ENCODE measurements around the gene C12orf57. TPM values are rescaled to one million over a fixed set of nuclear protein-coding genes. Genes with fewer than 3 reads are reported as not detected.
A peak's percentile ranks its signal among the peaks of the same experiment; 100 is the strongest.

C12orf57 gene
- total and polyA plus RNA-seq, 2 of the 13 experiments (the other 11 are each of a cell fraction or from before 2014, with no cell fraction given) = 84.0 to 287 TPM

- TF ChIP-seq HCFC1 (IDR thresholded peaks at IDR 0.05; ENCODE audit: low read depth, low read length) (no peak), ZNF367 (CRISPR knock-in tag; IDR thresholded peaks at IDR 0.05; ENCODE audit: borderline replicate concordance) (no peak), MAF1 (CRISPR knock-in tag; IDR thresholded peaks at IDR 0.05; ENCODE audit: borderline replicate concordance) (no peak), ATRX (CRISPR knock-in tag; IDR thresholded peaks at IDR 0.05; ENCODE audit: borderline replicate concordance) (no peak), MAZ (IDR thresholded peaks at IDR 0.05; ENCODE audit: borderline replicate concordance, low read depth, low read length) (no peak), MAZ (CRISPR knock-in tag; IDR thresholded peaks at IDR 0.05; ENCODE audit: low read depth) (no peak), ZSCAN21 (CRISPR knock-in tag; IDR thresholded peaks at IDR 0.05; ENCODE audit: borderline replicate concordance) (no peak), CAMTA2 (CRISPR knock-in tag; IDR thresholded peaks at IDR 0.05; ENCODE audit: borderline replicate concordance) (no peak), LRRFIP1 (CRISPR knock-in tag; conservative IDR thresholded peaks at IDR 0.05) (no peak), MAFG (CRISPR knock-in tag; IDR thresholded peaks at IDR 0.05) (no peak), FIP1L1 (IDR thresholded peaks at IDR 0.05; ENCODE audit: borderline replicate concordance, insufficient read depth, low read depth, low read length) (no peak), FOXO4 (CRISPR knock-in tag; conservative IDR thresholded peaks at IDR 0.05) (no peak), MTA1 (CRISPR knock-in tag; IDR thresholded peaks at IDR 0.05; ENCODE audit: borderline replicate concordance) (peak; percentile 62; the same call in 1 of the 2 replicates)
- TF ChIP-seq, protein P1, sequence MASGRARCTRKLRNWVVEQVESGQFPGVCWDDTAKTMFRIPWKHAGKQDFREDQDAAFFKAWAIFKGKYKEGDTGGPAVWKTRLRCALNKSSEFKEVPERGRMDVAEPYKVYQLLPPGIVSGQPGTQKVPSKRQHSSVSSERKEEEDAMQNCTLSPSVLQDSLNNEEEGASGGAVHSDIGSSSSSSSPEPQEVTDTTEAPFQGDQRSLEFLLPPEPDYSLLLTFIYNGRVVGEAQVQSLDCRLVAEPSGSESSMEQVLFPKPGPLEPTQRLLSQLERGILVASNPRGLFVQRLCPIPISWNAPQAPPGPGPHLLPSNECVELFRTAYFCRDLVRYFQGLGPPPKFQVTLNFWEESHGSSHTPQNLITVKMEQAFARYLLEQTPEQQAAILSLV (CRISPR knock-in tag; IDR thresholded peaks at IDR 0.05; ENCODE audit: borderline replicate concordance) = 0 out of 2 replicates have a peak, but pooled peaks have one; percentile 60
Measured at GRCh38 chr12:6981152-6982052, 37.6 kb downstream of the C12orf57 start (continued).
